NCI-H2227 (cell line): ENCODE results near the gene ITPK1.

Source experiments
- DNase-seq: peaks from one replicate; lab custom pipeline; 2025; ENCODE audit not compliant: unreplicated experiment; lab: John Stamatoyannopoulos, UW

The ITPK1 gene

GRCh38 chr14:93085911-93086310 is 29.8 kb downstream of the ITPK1 start:
- DNase-seq, result no peak

DNA sequence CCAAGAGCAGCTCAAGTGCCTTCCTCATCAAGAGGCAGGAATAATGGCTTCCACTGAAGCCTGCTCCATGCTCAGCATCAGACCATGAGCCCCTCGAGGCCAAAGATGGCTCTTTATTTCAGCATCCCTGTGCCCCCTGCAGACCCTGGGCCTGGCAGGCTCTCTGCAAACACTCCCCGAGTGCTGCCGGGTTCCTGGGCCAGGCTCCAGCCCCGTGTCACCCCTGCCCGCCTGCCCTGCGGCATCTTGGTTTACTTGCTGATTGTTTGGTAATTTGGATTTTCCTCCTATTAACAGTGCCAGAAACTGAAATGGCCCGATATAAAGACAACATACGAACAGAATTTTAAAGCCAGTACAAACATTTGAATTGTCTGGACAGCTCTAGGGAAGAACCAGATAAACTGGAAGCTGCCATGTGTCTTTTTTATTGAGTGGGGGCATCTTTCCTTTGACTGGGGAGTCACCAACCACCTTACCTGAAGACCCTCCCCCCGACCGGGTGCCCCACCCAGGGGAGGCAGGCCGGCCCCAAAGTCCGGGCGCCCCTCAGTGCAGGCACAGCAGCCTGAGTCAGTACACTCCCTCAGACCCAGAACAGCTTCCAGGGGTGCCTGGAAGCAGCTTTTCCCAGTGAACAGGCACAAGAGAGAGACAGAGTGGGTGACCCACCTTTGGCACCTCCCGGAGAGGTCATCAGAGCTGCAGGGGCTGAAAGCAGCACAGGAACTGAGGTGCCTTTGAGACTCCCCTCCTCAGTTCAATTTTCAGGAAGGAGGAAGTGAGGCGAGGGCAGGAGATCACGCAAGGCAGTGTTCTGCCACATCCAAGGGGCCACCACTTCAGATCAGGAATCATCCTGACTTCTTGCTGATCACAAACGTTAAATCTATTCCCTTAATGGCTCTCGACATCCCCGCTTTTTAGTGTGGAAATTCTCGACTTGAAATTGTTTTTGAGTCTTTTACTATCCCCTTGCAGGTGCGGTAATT is 30.6 kb downstream of the ITPK1 start:
- DNase-seq, result no peak

DNA sequence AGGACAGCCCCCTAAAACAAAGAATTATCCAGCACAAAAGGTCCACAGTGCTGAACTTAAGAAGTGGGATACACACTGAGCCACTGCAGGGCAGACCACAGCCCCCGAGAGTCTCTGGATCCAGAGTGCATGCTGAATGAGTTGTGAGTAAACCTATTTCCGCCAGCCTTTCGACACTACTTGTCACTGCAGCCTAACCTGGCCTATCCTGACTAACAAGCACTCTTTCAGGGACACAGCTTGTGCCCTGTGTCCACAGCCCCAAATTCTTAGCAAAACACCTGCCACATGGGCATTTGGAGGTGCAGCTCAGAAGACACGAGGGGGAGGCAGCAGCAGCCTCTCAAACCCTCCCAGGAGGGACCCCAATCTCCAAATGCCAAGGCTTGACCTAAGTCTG is 31.3 kb downstream of the ITPK1 start:
- no peak for DNase-seq

DNA sequence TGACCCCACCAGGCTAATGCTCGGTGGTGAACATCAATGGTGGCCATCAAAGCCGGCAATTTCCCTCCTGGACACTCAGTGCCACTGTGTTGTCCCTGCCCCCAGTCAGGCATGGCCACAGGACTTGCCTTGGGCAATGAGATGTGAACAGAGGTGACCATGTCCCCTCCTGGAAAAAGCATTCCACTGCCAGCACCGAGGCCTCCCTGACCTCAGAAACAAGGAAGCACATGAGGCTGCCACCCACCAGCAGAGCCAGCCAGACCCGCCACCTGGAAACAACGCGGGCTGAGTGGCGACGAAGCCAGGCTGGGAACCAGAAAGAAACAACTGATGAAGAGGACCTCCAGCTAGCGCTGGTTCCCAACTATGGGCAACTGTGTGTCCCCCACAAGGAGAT is 31.8 kb downstream of the ITPK1 start:
- no peak for DNase-seq

DNA sequence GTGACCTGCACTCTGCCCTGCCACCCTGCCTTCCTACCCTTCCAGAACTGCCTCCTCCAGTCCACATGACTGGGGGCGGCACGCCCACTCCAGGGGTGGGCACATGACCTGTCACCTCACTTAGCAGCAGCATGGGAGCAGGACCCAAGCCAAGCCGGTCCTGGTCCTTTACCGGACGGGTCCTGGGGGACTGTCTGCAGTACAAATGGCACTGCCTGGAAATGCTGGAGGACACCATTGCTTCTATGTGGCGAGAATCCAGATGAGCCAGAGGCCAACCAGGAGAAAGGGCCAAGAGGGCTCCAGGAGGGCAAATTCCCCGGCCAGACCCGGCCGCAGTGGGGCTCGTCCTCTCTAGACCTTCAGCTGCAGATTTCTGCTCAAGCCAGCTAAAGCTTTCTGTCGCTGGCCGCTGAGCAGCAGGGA is 33.1 kb downstream of the ITPK1 start:
- DNase-seq, result no peak

GRCh38 chr14:93081876-93082570 is 33.7 kb downstream of the ITPK1 start:
- no peak for DNase-seq

GRCh38 chr14:93079865-93080403 is 35.8 kb downstream of the ITPK1 start:
- no peak for DNase-seq

- DNase-seq, result no peak
These were observed 36.4 kb downstream of the ITPK1 start for GRCh38 chr14:93079321-93079720.

DNA sequence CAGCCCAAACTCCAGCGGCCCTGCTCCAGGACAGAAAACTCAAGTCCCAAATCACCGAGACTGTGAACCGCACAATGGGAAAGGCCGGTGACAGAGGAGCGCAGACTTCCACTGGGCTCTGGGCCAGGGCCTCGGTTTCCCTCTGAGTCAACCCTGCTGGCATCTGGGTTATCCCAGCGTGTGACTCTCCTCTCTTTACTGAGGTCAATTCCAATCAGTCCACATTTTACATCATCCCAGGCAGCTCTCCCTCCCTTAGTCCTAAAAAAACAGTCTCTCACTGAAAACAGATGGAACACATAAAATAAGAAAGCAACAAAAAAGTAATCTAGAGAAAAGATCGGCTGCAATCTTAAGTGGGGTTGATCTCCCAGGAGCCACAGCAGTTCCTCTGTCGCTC is 36.9 kb downstream of the ITPK1 start:
- no peak for DNase-seq

DNA sequence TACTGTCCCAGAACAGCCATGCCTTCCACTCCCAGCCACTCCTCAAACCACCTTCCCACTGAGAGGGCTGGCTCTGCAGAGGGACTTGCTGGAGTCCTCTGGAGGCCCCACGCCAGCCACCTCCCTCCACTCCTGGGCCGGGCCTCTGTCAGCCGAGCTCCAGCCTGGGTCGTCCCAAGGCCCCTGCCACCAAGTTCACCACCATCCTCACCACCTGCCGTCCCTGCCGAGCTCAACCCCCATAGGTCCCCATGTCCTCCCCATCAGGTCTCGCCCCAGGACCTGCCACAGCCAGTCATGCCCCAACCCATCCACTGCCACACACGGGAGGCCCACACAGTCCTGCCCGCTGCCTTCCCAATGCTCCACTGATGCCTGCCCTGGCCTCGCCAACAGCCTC is 39.0 kb downstream of the ITPK1 start:
- no peak for DNase-seq

DNA sequence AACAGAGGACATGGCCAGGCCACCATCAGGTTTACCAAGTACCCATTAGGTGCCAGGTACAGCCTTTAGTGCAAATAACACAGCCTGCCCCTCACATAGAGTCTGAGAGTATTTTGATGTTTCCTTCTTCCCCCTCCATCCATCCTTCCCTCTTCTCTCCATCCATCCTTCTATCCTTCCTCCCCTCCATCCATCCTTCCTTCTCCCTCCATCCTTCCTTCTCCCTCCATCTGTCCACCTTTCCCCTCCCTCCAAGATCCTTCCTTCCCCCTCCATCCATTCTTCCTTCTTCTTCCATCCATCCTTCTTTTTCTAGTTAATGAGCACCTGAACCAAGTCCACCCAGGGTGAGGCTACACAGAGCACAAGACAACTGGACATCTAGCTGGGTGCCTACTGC is 39.8 kb downstream of the ITPK1 start:
- DNase-seq, result no peak

DNA sequence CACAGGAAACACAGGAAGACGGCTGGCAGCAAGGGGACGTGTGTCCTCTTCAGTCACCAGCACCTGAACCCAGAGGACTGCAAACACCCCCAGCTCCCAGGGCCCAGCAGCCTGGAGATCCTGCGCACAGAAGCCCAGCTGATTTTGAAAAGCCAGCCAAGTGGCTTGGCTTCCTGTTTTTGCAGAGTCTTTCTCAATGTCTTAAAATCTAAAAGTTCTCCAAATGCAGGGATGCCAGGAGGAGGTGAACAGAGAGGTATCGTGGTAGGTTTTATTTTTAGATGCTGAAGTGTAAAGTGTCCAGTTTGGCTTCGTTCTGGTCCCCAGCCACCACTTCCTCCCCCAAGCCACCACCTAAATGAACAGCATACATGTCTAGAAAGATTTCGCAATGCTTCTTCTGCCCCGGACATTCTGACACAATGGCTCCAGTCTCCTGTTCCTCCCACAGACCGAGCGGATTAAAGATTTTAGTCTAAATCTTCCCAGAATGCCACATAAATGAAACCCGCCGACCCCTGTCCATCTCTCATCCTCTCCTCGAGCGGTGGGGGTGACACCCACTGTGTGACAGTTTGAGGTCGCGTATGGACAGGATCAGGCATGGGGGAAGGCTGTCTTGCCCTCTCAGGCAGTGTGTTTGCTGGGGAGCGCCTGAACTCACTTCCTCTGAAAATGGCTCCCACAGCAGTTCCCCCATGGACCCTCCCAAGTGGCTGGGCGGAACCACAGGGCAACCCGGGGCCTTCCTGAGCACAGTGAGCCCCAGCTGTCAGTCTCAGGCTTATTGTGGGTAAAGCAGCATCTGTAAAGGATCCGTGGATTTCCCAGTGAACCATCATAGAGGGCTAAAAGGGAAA is 41.6 kb downstream of the ITPK1 start:
- no peak for DNase-seq

DNA sequence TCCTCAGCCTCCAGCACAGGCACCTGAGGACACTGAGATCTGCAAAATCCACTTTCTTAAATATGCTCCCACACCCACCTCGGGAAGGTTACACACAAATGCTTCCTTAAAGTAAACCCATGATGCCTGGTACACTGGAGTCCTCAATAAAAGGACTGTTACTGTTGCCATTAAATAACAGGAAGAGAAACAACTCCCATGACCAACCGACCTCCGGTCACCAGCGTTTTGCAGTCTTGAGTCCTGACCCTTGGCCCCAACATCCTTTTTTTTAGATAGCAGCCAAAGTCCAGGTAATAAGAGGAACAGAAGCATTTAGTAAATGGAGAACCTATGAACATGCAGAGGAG is 42.4 kb downstream of the ITPK1 start:
- no peak for DNase-seq

DNA sequence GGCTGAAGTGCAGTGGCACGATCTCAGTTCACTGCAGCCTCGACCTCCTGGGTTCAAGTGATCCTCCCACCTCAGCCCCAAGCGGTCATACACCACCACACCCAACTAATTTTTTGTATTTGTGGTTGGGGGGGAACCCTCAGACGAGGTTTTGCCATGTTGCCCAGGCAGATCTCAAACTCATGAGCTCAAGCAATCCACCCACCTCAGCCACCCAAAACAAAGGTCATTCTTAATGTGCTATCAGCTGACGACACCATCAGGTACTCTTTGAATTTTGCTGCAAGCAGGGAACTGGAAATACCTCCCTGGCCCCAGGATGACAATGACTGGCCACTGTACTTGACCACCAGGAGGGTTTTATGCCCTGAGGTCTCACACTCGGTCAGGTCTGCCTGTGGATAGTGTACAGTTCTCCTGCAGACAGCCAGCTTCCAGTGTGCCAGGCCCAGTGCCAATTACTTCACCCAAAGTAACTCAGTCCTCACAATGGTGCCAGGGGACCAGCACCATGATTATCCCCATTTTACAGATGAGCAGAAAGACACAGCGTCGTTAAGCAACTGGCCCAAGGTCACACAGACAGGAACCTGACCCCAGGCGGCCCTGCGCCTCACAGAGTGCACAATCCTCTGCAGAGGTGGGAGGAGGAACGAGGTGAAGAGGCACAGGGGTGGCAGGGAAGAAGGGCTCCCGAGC is 42.9 kb downstream of the ITPK1 start:
- no peak for DNase-seq

- no peak for DNase-seq
These were observed 47.0 kb downstream of the ITPK1 start for GRCh38 chr14:93068711-93069110.

GRCh38 chr14:93067088-93067487 is 48.6 kb downstream of the ITPK1 start:
- no peak for DNase-seq

- DNase-seq, result no peak
These were observed 50.4 kb downstream of the ITPK1 start for GRCh38 chr14:93065272-93065730.

- DNase-seq, result no peak
These were observed 51.1 kb downstream of the ITPK1 start for GRCh38 chr14:93064411-93065271.

DNA sequence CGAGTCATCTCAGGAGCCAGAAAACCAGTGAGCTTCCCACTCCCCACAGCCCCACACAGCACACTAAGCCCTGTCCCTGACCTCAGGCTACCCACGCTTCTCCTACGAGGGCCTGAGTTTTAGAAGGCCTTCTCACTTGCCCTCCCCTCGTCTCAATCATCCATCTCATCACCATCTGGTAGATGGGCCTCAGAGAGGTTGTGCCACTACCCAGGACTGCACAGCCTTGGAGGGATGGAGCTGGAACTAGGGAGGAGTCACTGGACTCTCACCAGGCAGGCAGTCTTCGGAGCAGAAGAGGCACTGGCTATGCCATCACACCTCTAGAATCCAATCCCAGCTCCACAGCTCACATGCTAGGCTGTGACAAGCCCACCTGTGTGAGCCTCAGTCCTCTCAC is 52.3 kb downstream of the ITPK1 start:
- DNase-seq, result no peak
